PC-3 (cell line): Measurements from ENCODE around the gene RNASE12.

Experiments
- CTCF ChIP-seq: fragments of 300-600 bp; sonication (generic); conservative IDR thresholded peaks from 2 replicates; pipeline ENCODE4 v1.5.1; 2017; ENCODE audit warnings: antibody characterized with exemption, low read depth, mild to moderate bottlenecking, low read length
- EZH2 ChIP-seq: fragments of 300-600 bp; sonication (generic); IDR thresholded peaks from one replicate; pipeline ENCODE4 v1.6.1; 2017; ENCODE audit warnings: antibody characterized with exemption, mild to moderate bottlenecking, low read length; ENCODE audit not compliant: unreplicated experiment
- EZH2phosphoT487 ChIP-seq: fragments of 300-600 bp; sonication (generic); IDR thresholded peaks from 2 replicates; pipeline ENCODE4 v1.6.1; 2018; ENCODE audit warnings: mild to moderate bottlenecking, antibody characterized with exemption, low read length, borderline replicate concordance

GRCh38 chr14:20559461-20559904 is 31.7 kb downstream of the RNASE12 start:
- TF ChIP-seq CTCF, result no peak
- TF ChIP-seq EZH2phosphoT487, result no peak
- no peak for TF ChIP-seq EZH2
